H1 (cell line): ENCODE results near the gene CAPN6. TPM values are rescaled to one million over a fixed set of nuclear protein-coding genes. Genes with fewer than 3 reads are reported as not detected.

Experiments
- polyA plus RNA-seq, 7 experiments: library from polyadenylated mRNA; depleted of rRNA in 3 of 7; stranded (reverse) in 5 of 7; unstranded in 2 of 7; fragments of >200 nt in 5 of 7; fragments of 200-250 nt in 2 of 7; gene quantifications; 1 replicate in 5 of 7; 2 replicates in 1 of 7; 4 replicates in 1 of 7; pipeline versions ENCODE4 v1.2.1 to v1.2.3, GENCODE V29; 2011 to 2013; ENCODE audit warnings: missing spikeins in 2 of 7, mixed read lengths in 2 of 7
- total RNA-seq: library from RNA; stranded (reverse); fragmentation: NEBNext Ultra II Directional; extraction: Animal tissue kit (Norgen Biotek cat#: 25700); gene quantifications from 2 replicates; pipeline ENCODE4 v1.2.1, GENCODE V29; 2021

Gene CAPN6
- total and polyA plus RNA-seq, 2 of the 8 experiments (the other 6 are each of a cell fraction or from before 2014, with no cell fraction given), result 5.3 to 10.6 TPM

Other genes starting within 250 kb of the CAPN6 start
- gene PAK3, start 174.3 kb downstream of the CAPN6 start, total RNA-seq, result 6.4 and 7.2 TPM in 2 replicates
- 0.80 and 0.88 TPM in 2 replicates for gene PAK3, start 174.3 kb downstream of the CAPN6 start, polyA plus RNA-seq (2011; rRNA removed)
- 2.4 and 3.3 TPM in 2 replicates for gene DCX, start 141.7 kb upstream of the CAPN6 start, total RNA-seq
- gene DCX, start 141.7 kb upstream of the CAPN6 start, polyA plus RNA-seq (2011; rRNA removed), result 0.82 and 1.3 TPM in 2 replicates
- 0.38 and 0.58 TPM in 2 replicates for gene SERTM2, start 241.2 kb upstream of the CAPN6 start, total RNA-seq
- gene SERTM2, start 241.2 kb upstream of the CAPN6 start, polyA plus RNA-seq (2011; rRNA removed), result 0.22 and 0.45 TPM in 2 replicates